OCI-LY1 (cell line): Measurements from ENCODE around the gene FEM1A.

Source experiments
- EZH2 ChIP-seq: fragments of 200-600 bp; sonication (generic), shearing (Covaris generic); IDR thresholded peaks from 2 replicates; pipeline ENCODE4 v1.8.0; 2017; ENCODE audit warnings: borderline replicate concordance, mixed run types, mild to moderate bottlenecking, antibody characterized with exemption, low read length, moderate library complexity, mixed read lengths
- TF ChIP-seq, protein P1 (sequence below): fragments of 200-600 bp; sonication (generic), shearing (Covaris generic); IDR thresholded peaks from 2 replicates; pipeline ENCODE4 v1.5.1; 2017; ENCODE audit warnings: mild to moderate bottlenecking, antibody characterized with exemption, low read length, moderate library complexity, mixed read lengths

DNA sequence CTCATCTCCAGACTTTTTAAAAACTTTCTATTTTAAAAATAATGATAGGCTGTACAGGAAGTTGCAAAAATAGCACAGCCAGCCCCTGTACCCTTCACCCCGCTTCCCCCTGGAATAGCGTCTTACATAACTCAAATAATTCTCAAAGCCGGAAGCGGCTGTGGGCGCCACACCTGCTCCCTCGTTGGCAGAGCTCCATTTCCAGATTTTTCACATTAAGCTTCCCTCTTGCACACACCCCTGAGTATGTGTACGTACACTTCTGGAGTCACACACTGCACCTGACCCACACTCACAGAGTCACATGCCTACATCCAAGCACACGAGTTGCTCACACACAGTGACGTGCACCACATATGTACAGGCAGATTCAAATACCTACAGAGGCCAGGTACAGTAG is 42.9 kb upstream of the FEM1A start:
- TF ChIP-seq, protein P1, sequence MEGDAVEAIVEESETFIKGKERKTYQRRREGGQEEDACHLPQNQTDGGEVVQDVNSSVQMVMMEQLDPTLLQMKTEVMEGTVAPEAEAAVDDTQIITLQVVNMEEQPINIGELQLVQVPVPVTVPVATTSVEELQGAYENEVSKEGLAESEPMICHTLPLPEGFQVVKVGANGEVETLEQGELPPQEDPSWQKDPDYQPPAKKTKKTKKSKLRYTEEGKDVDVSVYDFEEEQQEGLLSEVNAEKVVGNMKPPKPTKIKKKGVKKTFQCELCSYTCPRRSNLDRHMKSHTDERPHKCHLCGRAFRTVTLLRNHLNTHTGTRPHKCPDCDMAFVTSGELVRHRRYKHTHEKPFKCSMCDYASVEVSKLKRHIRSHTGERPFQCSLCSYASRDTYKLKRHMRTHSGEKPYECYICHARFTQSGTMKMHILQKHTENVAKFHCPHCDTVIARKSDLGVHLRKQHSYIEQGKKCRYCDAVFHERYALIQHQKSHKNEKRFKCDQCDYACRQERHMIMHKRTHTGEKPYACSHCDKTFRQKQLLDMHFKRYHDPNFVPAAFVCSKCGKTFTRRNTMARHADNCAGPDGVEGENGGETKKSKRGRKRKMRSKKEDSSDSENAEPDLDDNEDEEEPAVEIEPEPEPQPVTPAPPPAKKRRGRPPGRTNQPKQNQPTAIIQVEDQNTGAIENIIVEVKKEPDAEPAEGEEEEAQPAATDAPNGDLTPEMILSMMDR: no peak
- TF ChIP-seq EZH2: no peak
